CD14-positive monocyte (primary cell): ENCODE results near the gene UVRAG. TPM values are rescaled to one million over a fixed set of nuclear protein-coding genes. Genes with fewer than 3 reads are reported as not detected.

Source experiments
- DNase-seq, 3 donors: peaks; one replicate each; pipeline ENCODE4 v3.0.0-alpha.2; 2011 to 2022
- H2AFZ ChIP-seq: 2 replicates; pipeline ENCODE4 v1.6.0; 2012; ENCODE audit warnings: mild to moderate bottlenecking, low read depth, low read length, inconsistent platforms; ENCODE audit not compliant: insufficient read depth, poor library complexity, severe bottlenecking
- H3K27ac ChIP-seq, 2 donors: 1 replicate in 1 of 2; 2 replicates in 1 of 2; pipeline ENCODE4 v1.5.1; 2012 to 2013; ENCODE audit warnings: low read length in 2 of 2, control low read depth in 1 of 2, inconsistent platforms in 1 of 2, low read depth in 1 of 2, mild to moderate bottlenecking in 1 of 2
- H3K27me3 ChIP-seq, 2 donors: one replicate each; pipeline versions ENCODE4 v1.6.0 to v1.6.1; 2011 to 2013; ENCODE audit warnings: low read length in 2 of 2; ENCODE audit not compliant: control insufficient read depth in 2 of 2, insufficient read depth in 2 of 2
- H3K36me3 ChIP-seq, 2 donors: replicated peaks in 1 of 2; 1 replicate in 1 of 2; 2 replicates in 1 of 2; pipeline versions ENCODE4 v1.5.1 to v1.6.1; 2012 to 2013; ENCODE audit warnings: low read length in 2 of 2, control low read depth in 1 of 2, inconsistent platforms in 1 of 2, mild to moderate bottlenecking in 1 of 2; ENCODE audit not compliant: insufficient read depth in 2 of 2, control insufficient read depth in 1 of 2
- H3K4me1 ChIP-seq, 2 donors: 1 replicate in 1 of 2; 2 replicates in 1 of 2; pipeline versions ENCODE4 v1.5.1 to v1.6.1; 2012 to 2013; ENCODE audit warnings: low read length in 2 of 2, control low read depth in 1 of 2, inconsistent platforms in 1 of 2, mild to moderate bottlenecking in 1 of 2, moderate library complexity in 1 of 2; ENCODE audit not compliant: insufficient read depth in 2 of 2, control insufficient read depth in 1 of 2
- H3K4me2 ChIP-seq: replicated peaks from 2 replicates; pipeline ENCODE3; 2012; ENCODE audit warnings: low read length, moderate library complexity, mild to moderate bottlenecking; ENCODE audit not compliant: poor library complexity, severe bottlenecking; ENCODE audit errors: extremely low read depth
- H3K4me3 ChIP-seq, 3 experiments: fragments of 200-600 bp in 1 of 3; sonication (generic) in 1 of 3; replicated peaks in 1 of 3; 1 replicate in 2 of 3; 2 replicates in 1 of 3; pipeline ENCODE4 v1.5.1; 2011 to 2013; ENCODE audit warnings: low read length in 3 of 3, mild to moderate bottlenecking in 3 of 3, control low read depth in 2 of 3, low read depth in 2 of 3, inconsistent platforms in 1 of 3, moderate library complexity in 1 of 3
- H3K79me2 ChIP-seq: 2 replicates; pipeline ENCODE4 v1.6.0; 2012; ENCODE audit warnings: mild to moderate bottlenecking, control low read depth, inconsistent platforms, low read length, moderate library complexity; ENCODE audit not compliant: insufficient read depth
- H3K9ac ChIP-seq: 2 replicates; pipeline ENCODE4 v1.6.0; 2017; ENCODE audit warnings: low read length, mild to moderate bottlenecking; ENCODE audit not compliant: insufficient read depth, poor library complexity, severe bottlenecking
- H3K9me3 ChIP-seq, 2 donors: replicated peaks in 1 of 2; 1 replicate in 1 of 2; 2 replicates in 1 of 2; pipeline versions ENCODE4 v1.5.1 to v1.6.1; 2012 to 2013; ENCODE audit warnings: low read length in 2 of 2, control low read depth in 1 of 2; ENCODE audit not compliant: control insufficient read depth in 1 of 2, insufficient read depth in 1 of 2
- H4K20me1 ChIP-seq: 2 replicates; pipeline ENCODE4 v1.6.0; 2012; ENCODE audit warnings: mild to moderate bottlenecking, low read length, control low read depth, moderate library complexity; ENCODE audit not compliant: insufficient read depth
- H3K27ac Mint-ChIP-seq, 7 donors: one replicate each; pipeline ENCODE4 v1.8.0; 2020; ENCODE audit warnings: mild to moderate bottlenecking in 7 of 7, mixed read lengths in 7 of 7, moderate library complexity in 6 of 7, inconsistent platforms in 2 of 7
- H3K27me3 Mint-ChIP-seq, 3 donors: one replicate each; pipeline ENCODE4 v1.8.0; 2021 to 2022; ENCODE audit warnings: low read depth in 3 of 3, mild to moderate bottlenecking in 3 of 3, mixed read lengths in 3 of 3, moderate library complexity in 3 of 3, inconsistent platforms in 1 of 3
- H3K36me3 Mint-ChIP-seq, 2 donors: one replicate each; pipeline ENCODE4 v1.8.0; 2020; ENCODE audit warnings: mixed read lengths in 2 of 2, inconsistent platforms in 1 of 2, mild to moderate bottlenecking in 1 of 2
- H3K4me1 Mint-ChIP-seq: one replicate; pipeline ENCODE4 v1.8.0; 2020; ENCODE audit warnings: mild to moderate bottlenecking, mixed read lengths
- H3K4me3 Mint-ChIP-seq, 2 donors: one replicate each; pipeline ENCODE4 v1.8.0; 2020; ENCODE audit warnings: mild to moderate bottlenecking in 2 of 2, mixed read lengths in 2 of 2, moderate library complexity in 1 of 2
- H3K9me3 Mint-ChIP-seq, 7 donors: one replicate each; pipeline ENCODE4 v1.8.0; 2020 to 2022; ENCODE audit warnings: mixed read lengths in 7 of 7, mild to moderate bottlenecking in 6 of 7, moderate library complexity in 6 of 7, inconsistent platforms in 2 of 7
- CTCF ChIP-seq: fragments of 200-600 bp; IDR thresholded peaks from one replicate; pipeline ENCODE4 v1.8.0; 2022; ENCODE audit warnings: antibody characterized with exemption, mild to moderate bottlenecking
- WGBS: methylation state at CpG from one replicate; pipeline ENCODE4 v1.1.5; 2013; ENCODE audit warnings: missing lambda C conversion rate; ENCODE audit not compliant: insufficient coverage; 5-methylcytosine and 5-hydroxymethylcytosine counted together
- intact Hi-C, 2 donors: fragments of 100-400 bp; cut with micrococcal nuclease; formaldehyde crosslinking; loops; one replicate each; pipeline versions ENCODE4 v1.15.0 to v1.15.1; 2023
- polyA plus RNA-seq, 3 donors: library from polyadenylated mRNA; depleted of rRNA in 1 of 3; unstranded in 2 of 3; stranded (reverse) in 1 of 3; fragments of 300-500 nt in 2 of 3; fragments of >200 nt in 1 of 3; fragmentation: Illumina TruSeq in 2 of 3; gene quantifications; 1 replicate in 2 of 3; 2 replicates in 1 of 3; pipeline ENCODE4 v1.2.3, GENCODE V29; 2012 to 2021

UVRAG gene
- polyA plus RNA-seq, 3 donors: 13.7 to 20.5 (median 20.0) TPM

GRCh38 chr11:75816561-75817239 lies 1.7 kb downstream of the UVRAG start:
- H3K79me2 ChIP-seq: peaks cover 83% of the 10 kb centered on the region
- intact Hi-C loops: no loop called here
- Mint-ChIP-seq H3K27ac (no peak overlapping the region), H3K4me3 (no peak overlapping the region), H3K27me3 (no peaks in the 10 kb centered on the region), H3K9me3 (peaks cover 0 to 3% (median 0%) of the 10 kb centered on the region in 7 donors), H3K4me1 (peaks cover 48% of the 10 kb centered on the region), H3K36me3 (peaks cover 6 to 9% of the 10 kb centered on the region in 2 donors)
- H3K36me3 ChIP-seq: no peaks in the 10 kb centered on the region
- H3K27me3 ChIP-seq: no peaks in the 10 kb centered on the region
- no peaks in the 10 kb centered on the region for H3K9me3 ChIP-seq
- H3K4me3 ChIP-seq: peak overlapping the region; percentile 90 to 98 (median 94)
- H3K4me1 ChIP-seq: peaks cover 37 to 69% of the 10 kb centered on the region in 2 donors
- peak overlapping the region; percentile 89 for H3K9ac ChIP-seq
- H4K20me1 ChIP-seq: peaks cover 29% of the 10 kb centered on the region
- no peak for DNase-seq
- peak overlapping the region; percentile 90 for H2AFZ ChIP-seq
- no peak for TF ChIP-seq CTCF
- 12% methylated on average over 5 of the region's 6 CpGs for WGBS
- peak overlapping the region in 1 of 2 donors; percentile 93 for H3K27ac ChIP-seq
- H3K4me2 ChIP-seq: peak overlapping the region; percentile 82

DNA sequence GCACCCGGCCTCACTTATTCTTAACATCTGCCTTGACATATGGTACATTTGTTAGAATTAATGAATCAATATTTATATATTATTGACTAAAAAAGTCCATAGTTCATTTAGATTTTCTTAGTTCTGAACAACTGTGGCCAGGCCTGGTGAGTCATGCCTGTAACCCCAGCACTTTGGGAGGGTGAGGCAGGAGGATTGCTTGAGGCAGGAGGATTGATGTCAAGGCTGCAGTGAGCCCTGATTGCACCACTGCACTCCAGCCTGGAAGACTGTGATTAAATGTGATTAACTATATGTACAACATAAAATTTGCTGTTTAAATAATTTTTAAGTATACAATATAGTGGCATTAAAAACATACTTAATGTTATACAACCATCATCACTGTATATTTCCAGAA lies 5.6 kb downstream of the UVRAG start:
- peaks cover 62% of the 10 kb centered on the region for H3K4me1 Mint-ChIP-seq
- H3K4me1 ChIP-seq: peaks cover 56 to 96% of the 10 kb centered on the region in 2 donors
- peak overlapping the region in 1 of 2 donors; percentile 20 for H3K27ac ChIP-seq
- TF ChIP-seq CTCF: no peak
- no peak overlapping the region for H3K4me3 ChIP-seq
- no peak overlapping the region for H3K9ac ChIP-seq
- no peaks in the 10 kb centered on the region for H3K9me3 ChIP-seq
- intact Hi-C loops: no loop called here
- peak in 1 of 3 donors; percentile 49 for DNase-seq
- no peaks in the 10 kb centered on the region for H3K9me3 Mint-ChIP-seq
- H3K27ac Mint-ChIP-seq: peak overlapping the region in 3 of 7 donors; percentile 54 to 80 (median 64)
- no peaks in the 10 kb centered on the region for H3K27me3 ChIP-seq
- no peaks in the 10 kb centered on the region for H3K36me3 ChIP-seq
- no peaks in the 10 kb centered on the region for H3K27me3 Mint-ChIP-seq
- peaks cover 9 to 15% of the 10 kb centered on the region in 2 donors for H3K36me3 Mint-ChIP-seq
- WGBS: no CpG with 5 or more reads among the region's 1 CpG
- no peak overlapping the region for H2AFZ ChIP-seq
- H3K79me2 ChIP-seq: peaks cover 98% of the 10 kb centered on the region
- H3K4me3 Mint-ChIP-seq: no peak overlapping the region
- H3K4me2 ChIP-seq: no peak overlapping the region
- peaks cover 29% of the 10 kb centered on the region for H4K20me1 ChIP-seq
